ENCODE measurements around the gene CALHM3.
"Not testable (repeated sequence)": the region's sequence is repeated elsewhere in the genome, so short reads cannot be mapped to it uniquely, and the experiment has no call there.

Gene CALHM3

DNA sequence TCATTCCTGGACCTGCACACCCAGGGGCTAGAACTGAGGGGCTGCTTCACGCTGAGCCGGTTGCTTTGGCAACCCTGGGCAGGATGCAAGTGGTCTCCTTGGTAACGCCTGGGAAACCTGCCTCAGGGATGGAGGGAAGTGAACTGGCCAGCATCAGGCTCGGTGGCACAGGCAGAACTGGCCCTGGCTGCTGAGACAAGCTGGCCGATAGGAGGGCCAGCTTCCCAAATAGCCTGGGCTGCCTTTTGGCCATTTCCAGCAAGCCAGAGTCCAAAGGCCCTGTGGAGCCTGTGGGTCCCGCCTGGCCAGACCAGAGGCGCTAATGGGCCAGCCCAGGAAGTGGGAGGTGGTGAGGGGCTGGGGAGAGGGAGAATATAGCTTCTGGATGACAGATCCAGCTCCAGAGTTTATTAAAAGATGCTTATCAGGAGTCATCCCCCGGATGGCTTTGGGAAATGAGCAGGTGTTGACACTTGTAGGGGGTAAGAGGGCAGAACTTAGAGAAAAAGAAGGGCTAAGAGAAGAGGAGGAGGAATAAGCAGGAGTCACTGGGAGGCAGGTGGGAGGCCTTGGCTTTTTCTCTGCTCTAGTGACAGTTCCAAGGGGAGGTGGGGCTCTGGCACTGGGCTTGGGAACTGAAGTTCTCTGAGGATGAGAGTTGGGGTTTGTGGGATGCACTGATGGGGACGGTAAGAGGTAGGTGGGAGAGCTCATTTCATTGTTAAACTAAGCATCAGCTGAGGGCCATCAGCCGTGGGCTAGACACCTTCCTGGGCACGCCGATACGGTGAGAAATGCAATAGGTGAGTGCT is 24.0 kb upstream of the CALHM3 start:
- DNase-seq (ENCODE audit: low spot score): no peak

DNA sequence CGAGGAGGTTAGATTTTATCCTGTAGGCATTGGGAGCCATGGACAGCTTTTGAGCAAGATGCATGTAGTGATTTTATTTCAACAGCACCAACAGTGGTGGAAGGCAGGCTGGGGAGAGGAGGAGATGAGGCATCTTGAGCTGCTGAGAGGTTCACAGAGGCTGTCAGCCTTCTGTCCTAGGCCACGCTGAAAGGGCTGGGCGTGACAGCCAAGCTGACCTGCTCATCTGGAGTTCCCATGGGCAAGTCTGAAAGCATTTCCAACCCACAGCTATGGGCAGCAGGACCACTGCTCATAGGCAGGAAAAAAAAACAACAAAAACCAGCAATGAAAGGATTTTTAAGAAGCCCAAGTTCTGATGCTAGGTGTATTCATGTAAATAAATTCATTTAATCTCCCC is 22.1 kb upstream of the CALHM3 start:
- DNase-seq (ENCODE audit: low spot score): no peak

DNA sequence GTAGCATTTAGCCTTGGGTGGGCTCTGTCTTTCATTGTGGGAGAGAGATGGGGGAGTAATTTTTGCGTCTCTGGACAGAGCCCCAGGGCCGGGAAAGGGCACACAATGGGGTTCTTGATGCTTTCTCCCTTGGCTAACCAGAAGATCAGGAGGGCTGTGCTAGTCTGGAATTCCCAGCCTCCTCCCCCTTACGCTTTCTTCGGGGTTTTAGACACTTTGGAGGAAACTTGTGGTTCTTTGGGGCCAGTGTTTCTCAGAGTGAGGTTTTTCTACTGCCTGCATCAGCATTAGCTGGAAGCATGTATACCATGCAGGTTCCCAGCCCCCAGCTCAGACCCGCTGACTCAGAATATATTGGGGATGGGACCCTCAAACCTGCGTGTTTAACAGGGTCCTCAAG is 21.4 kb upstream of the CALHM3 start:
- DNase-seq (ENCODE audit: low spot score): no peak

GRCh38 chr10:103499881-103500280 is 20.8 kb upstream of the CALHM3 start:
- no peak for DNase-seq (ENCODE audit: low spot score)

DNA sequence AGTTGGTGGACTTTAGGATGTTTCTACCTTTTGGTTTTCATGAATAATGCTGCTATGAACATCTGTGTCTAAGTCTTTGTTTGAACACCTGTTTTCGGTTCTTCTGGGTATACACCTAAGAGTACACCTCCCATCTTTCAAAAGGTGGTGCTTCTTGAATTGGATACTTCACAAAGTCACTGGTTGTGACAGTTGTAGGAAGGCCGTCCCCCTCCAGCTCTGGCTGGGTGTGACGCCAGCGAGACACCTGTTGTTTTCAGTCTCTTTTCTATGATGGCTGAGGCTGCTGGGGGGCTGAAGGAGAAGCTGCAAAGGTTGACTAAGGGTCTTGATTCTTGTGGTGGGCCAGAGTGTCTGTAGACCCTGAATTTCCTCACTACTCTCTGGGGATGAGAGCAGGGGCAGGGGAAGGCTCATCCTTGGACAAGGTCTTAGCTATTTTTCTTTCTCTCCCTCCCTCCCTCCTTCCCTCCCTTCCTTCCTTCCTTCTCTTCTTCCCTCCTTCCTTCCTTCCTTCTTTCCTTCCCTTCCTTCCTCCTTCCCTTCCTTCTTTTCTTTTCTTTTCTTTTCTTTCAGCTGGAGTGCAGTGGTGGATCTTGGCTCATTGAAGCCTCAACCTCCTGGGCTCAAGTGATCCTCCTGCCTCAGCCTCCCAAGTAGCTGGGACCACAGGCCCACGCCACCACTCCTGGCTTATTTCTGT is 20.0 kb upstream of the CALHM3 start:
- no peak for DNase-seq (ENCODE audit: low spot score)

GRCh38 chr10:103497161-103497915 is 18.3 kb upstream of the CALHM3 start:
- DNase-seq (ENCODE audit: low spot score): no peak

DNA sequence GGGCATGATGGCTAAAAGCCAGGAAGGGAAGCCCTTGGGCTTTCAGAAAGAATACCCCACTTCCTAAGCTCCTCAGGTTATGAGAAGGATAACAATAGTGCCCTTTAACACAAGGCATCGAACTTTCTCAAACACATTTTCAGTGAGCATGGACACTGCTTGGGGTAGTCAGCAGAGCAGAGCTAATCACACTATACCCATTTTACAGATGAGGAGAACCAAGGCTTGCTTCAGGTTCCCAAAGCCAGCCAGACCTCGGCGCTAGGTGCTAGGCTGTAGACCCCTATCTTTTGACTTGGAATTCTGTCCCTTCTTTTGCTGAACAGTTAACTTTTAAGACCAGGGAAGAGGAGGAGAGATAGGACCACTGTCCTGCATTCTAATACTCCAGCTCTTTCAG is 16.3 kb upstream of the CALHM3 start:
- no peak for DNase-seq (ENCODE audit: low spot score)

DNA sequence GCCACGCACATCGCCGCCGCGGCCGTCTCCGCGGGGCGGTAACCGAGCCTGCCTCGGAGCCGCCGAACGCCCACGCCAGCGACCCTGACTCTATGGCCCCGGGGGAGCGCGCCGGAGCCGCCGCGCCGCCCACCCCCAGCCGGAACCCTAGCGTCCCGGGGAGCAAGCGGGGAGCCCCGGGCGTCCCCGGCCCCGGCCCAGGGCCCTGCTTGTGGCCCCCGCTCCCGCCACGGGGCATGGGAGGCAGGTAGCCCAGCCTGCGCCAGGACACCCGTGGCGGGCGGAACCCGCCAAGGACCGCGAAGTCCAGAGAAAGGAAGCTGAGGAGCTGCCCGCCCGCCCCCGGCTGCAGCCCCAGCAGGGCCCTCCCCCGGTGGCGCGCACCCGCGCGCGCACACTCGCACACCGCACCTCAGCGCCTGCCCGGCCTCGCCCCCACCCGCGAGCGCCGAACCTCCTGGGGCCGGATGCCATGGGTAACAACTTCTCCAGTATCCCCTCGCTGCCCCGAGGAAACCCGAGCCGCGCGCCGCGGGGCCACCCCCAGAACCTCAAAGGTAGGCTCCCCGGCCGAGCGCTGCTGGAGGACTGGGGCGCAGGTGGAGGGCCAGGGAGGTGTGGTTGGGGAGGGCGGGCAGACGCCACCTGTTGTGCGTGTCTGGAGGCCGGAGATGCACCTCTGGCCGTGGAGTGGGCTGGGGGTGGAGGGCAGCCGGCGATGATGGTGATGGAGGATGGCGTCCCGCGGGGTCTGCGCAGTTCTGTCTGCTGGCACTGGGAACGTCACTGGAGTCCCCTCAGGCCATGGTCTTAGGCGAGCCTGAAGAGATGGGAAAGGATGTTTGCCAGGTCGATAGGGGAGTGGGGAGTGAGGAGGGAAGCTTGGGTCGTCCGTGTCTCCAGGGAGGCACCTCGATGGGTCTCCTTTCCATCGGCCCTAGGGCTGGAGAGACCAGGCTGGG is 15.2 kb upstream of the CALHM3 start:
- DNase-seq (ENCODE audit: low spot score): no peak

GRCh38 chr10:103493362-103493915 is 14.4 kb upstream of the CALHM3 start, which contains the start of gene NEURL1:
TSS of gene NEURL1 (plus strand) at chr10:103493705. CDS start at chr10:103494388, 683 bp downstream.
- no peak for DNase-seq (ENCODE audit: low spot score)

- DNase-seq (ENCODE audit: low spot score): no peak
These were observed 13.7 kb upstream of the CALHM3 start for GRCh38 chr10:103492655-103493261.

DNA sequence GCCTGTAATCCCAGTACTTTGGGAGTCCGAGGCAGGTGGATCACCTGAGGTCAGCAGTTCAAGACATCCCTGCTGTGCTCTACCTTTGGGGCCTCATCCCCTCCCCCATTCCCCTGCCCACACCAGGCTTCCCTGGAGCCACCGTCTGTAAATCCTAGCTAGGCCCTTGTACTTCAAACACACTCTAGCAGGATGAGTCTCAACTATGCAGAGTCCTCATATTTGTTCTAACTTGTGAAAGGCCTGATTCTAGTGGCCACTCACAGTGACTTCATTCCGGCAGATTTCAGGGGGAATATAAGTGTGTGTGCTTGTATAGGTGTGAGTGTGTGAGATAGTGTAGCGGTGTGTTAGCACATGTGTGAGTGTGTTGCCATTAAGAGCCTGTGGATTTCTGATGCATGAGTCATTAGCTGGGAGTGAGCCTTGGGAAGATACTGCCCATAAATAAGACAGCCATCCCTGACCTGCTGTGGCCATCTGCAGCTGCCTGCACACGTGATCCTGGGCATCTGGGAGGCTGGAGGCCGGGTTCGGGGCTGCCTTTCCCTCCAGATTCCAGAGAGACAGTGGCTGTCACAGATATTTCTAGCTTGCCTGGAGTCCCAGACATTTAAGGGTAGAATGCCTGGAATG is 12.8 kb upstream of the CALHM3 start:
- no peak for DNase-seq (ENCODE audit: low spot score)

DNA sequence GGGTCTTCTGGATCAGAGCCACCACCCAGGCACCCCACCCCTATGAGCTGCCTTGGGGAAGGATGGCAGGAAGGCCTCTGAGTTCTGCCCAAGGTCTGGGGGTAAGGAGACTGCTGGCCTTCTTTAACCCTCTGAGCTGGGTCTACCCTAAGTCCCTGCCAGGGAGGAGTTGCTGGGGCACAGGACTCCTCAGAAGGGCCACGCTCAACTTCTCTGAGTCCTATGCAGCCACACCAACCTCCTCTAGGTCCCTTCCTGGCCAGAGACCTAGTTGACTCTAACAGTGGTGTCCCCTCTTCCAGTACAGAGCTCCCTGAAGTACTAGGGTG is 11.9 kb upstream of the CALHM3 start:
- DNase-seq (ENCODE audit: low spot score): no peak

GRCh38 chr10:103487410-103487708 is 8.3 kb upstream of the CALHM3 start:
- no peak for DNase-seq (ENCODE audit: low spot score)

DNA sequence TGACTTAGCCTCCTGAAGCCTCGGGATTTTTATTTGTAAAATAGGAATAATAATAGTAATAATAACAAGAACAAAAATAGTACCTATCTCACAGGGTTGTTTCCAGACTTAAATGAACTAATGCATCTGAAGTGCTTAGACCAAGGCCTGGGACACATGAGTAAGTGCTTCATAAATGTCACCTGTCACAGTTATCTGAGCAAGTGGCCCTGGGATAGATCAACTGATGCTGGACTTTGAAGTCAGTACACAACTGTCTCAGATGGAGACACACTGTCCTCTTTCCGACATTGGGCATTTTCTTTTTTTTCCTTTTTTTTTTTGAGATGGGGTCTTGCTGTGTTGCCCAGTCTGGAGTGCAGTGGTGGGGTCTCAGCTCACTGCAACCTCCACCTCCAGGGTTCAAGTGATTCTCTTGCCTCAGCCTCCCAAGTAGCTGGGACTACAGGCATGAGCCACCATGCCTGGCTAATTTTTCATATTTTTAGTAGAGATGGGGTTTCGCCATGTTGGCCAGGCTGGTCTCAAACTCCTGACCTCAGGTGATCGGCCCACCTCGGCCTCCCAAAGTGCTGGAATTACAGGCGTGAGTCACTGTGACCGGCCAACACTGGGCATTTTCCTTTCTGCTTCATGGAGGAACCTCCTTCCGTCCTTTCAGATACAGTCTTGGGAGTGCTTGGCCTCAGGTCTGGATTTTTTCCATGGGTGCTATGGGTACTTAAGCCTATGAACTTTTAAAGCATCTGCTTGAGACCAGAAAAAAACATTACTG is 7.8 kb upstream of the CALHM3 start:
- not testable (repeated sequence) for DNase-seq (ENCODE audit: low spot score)

GRCh38 chr10:103481974-103482531 is 3.0 kb upstream of the CALHM3 start:
- DNase-seq (ENCODE audit: low spot score): peak; percentile 75

- no peak for DNase-seq (ENCODE audit: low spot score)
These were observed 1.5 kb upstream of the CALHM3 start for GRCh38 chr10:103480521-103480920.

GRCh38 chr10:103478671-103479070 is 369 bp downstream of the CALHM3 start:
- no peak for DNase-seq (ENCODE audit: low spot score)

GRCh38 chr10:103476046-103476768 is 2.8 kb downstream of the CALHM3 start:
- DNase-seq (ENCODE audit: low spot score): no peak

GRCh38 chr10:103475437-103475836 is 3.6 kb downstream of the CALHM3 start:
- no peak for DNase-seq (ENCODE audit: low spot score)
